HG03565 (cell line): ENCODE results near the gene CTSA.
"Not testable (repeated sequence)": the region's sequence is repeated elsewhere in the genome, so short reads cannot be mapped to it uniquely, and the experiment has no call there.

Experiments used
- ATAC-seq: cut with Tn5 transposase; IDR thresholded peaks from one replicate; pipeline ENCODE4 v1.9.1; 2021; ENCODE audit warnings: mild to moderate bottlenecking, moderate library complexity; ENCODE audit not compliant: unreplicated experiment

The CTSA gene

DNA sequence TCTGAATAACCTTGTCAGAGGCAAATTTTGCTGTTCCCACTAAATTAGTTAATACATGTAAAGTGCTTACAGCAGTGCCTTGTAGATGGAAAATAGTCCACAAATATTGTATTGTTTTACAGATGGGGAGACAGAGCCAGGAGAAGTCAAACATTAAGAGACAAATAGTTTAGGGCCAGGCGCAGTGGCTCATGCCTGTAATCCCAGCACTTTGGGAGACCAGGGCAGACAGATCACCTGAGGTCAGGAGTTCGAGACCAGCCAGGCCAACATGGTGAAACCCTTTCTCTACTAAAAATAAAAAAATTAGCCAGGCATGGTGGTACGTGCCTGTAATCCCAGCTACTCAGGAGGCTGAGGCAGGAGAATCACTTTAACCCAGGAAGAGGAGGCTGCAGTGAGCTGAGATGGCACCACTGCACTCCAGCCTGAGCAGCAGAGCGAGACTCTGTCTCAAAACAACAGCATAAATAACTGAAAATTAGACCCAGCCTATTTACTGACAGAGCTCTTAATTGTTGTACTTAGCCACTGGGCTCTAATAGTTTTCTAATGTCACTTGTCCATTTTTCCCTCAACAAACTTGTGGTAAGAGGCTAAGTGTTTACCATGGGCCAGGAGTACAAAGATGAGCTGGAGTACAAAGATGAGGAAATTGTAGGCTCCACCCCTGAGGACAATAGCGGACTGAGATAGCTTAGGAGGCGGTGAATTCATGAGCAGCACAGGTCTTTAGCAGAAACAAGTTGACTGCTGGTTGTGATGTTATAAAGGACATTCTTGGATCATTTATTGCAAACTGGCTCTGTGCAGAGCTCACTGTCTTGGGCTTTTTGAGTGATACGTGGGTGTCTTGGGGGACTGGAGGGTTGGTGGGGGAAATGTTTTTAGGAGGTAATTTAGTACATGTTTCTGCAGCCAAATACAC lies 27.3 kb upstream of the CTSA start:
- no peak for ATAC-seq

DNA sequence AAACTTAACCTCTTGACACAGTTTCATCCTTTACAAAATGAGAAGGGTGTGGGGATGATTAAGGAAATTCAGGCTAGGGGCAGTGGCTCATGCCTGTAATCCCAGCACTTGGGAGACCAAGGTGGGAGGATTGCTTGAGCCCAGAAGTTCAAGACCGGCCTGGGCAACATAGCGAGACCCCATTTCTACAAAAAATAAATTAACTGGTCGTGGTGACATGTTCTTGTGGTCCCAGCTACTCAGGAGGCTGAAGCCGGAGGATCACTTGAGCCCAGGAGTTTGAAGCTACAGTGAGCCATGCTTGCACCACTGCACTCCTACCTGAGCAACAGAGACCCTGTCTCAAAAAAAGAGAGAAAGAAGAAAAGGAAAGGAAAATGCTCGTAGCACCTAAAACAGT lies 24.7 kb upstream of the CTSA start:
- ATAC-seq, result no peak

DNA sequence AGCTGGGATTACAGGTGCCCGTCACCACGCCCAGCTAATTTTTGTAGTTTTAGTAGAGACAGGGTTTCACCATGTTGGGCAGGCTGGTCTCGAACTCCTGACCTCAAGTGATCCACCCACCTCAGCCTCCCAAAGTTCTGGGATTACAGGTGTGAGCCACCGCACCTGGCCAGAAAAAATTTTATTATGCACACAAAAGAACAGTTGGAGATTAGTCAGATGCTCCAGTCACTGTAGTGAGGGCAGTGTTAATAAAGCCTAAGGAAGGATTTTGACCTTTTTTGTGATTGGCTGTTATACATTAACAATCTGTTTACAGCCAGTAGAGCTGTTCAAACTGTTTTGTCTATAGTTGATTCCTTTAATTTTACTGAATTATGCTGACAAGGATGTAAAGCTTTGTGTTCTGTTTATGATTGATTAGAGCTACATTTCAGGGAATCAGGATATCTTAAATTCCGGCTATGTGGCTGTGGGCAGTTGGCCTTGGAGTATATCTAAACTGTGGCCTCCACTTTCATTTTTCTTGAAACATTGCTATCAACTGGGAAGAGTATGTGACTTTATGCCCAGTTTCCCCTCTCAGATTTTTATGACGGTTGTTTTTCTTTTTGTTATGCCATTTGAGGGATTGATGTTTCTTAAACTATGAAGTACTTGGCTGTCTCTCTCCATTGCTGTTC lies 23.9 kb upstream of the CTSA start:
- ATAC-seq, result no peak

DNA sequence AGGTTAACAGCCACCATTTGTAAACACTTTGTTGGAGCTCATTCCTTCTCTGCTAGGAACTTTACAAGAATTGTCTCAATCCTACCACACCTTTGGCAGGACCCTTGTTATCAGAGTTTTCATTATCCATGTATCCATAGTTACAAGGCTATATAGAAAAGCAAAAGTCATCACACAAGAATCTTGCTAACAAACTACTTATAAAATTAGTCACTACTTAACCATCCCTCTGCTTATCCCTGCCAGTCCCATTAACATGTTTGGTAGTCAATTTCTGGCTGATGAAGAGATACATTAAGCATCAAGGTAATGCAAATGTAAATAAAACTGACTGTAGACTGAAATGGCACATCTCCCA lies 23.3 kb upstream of the CTSA start:
- no peak for ATAC-seq

DNA sequence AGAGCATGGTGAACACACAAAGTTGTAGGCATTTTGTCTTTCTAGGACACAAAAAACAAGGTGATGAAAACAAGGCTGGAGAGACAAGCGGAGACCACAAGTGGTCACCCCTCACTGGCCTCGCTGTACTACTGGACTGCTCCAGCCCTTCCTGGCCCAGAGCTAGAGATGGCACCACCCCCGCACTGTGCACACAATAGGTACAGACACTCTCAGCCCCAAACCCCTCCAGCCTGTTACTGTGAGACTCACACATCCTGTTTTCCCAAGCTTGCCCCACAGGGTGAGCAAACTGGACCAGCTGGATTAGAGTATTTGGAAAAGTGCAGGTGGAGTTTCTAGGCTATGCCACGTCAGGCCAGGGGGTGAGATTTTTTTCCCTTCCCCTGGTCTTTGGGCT lies 18.5 kb upstream of the CTSA start:
- ATAC-seq, result no peak

DNA sequence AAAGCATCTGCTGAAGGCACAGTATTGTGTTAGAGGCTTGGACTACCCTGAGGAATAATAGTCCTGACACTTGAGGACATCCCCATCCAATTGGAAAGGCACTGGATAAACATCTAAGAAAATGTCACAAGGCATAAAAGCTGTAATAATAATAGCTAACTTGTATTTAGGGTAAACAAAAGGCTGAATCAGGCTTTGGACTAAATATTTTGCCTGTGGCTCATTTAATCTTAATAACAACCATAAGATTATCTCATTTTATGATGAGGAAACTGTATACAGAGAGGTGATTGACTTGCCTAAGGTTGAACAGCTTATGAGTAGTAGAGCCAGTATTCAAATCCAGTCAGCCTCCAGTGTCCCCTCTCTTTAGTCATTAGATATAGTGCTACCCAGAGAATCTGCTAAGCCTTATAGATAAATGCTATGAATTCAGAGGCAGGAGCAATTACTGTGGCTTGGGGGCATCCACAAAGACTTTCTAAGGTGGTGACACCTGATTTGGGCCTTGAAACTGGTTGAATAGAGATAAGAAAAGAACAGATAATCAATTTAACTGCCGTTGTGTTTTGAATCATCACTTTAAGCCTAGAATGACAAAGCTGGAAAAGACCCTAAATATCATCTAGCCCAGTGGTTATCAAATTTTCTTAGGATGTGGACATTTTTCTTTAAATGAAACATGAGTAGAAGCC lies 17.6 kb upstream of the CTSA start:
- ATAC-seq, result no peak

DNA sequence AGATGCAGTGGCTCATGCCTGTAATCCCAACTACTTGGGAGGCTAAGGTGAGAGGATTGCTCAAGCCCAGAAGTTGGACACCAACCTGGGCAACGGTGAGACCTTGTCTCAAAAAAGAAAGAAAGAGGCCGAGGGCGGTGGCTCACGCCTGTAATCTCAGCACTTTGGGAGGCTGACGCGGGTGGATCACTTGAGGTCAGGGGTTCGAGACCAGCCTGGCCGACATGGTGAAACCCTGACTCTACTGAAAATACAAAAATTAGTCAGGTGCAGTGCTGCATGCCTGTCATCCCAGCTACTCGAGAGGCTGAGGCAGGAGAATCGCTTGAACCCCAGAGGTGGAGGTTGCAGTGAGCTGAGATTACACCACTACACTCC lies 17.0 kb upstream of the CTSA start:
- not testable (repeated sequence) for ATAC-seq

DNA sequence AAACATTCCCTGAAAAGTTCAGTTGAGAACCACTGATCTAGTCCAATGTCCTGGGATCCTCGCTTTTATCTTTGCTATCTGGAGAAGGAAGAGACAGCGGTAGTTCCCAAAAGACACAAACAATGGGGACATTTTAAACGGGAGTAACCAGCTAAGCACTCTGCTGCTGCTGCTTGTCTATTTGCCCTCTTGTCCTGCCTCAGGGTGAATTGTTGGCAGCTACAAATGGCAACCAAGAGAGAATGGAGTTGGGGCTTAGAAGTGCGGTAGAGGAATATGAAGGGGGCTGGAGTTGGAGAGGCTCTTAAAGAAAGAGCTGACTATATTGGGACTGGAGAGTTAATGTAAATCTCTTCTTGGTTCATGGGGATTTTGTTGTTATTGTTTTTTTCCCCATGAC lies 16.6 kb upstream of the CTSA start:
- no peak for ATAC-seq

DNA sequence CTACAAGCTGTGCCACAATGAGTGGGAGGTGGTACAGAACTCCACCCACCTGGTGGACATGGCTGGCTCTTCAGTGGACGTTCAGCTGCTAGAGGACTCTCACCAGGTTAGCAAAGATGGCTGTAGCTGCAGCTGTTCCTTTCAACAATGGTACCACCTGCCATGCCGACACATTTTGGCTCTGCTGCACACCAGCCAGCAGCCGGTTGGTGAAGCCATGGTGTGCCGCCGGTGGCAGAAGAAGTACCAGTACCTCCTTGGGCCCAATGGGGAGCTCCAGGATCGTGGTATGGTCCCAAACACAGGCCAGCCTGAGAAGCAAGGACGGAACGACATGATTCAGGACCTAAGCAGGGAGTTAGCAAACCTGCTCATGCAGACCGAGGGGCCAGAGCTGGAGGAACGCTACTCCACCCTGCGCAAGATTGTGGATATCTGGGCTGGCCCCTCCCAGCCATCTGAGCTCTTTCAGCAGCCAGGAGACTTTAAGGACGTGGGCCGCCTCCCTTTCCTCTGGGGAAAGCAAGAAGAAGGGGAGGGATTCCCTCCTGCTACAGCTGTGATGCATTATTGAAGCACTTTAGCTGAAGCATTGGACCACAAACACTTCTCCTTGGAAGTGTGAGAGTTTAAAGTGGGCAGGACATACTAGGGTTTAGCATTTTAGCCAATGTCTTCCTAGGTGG lies 12.9 kb upstream of the CTSA start:
- no peak for ATAC-seq

DNA sequence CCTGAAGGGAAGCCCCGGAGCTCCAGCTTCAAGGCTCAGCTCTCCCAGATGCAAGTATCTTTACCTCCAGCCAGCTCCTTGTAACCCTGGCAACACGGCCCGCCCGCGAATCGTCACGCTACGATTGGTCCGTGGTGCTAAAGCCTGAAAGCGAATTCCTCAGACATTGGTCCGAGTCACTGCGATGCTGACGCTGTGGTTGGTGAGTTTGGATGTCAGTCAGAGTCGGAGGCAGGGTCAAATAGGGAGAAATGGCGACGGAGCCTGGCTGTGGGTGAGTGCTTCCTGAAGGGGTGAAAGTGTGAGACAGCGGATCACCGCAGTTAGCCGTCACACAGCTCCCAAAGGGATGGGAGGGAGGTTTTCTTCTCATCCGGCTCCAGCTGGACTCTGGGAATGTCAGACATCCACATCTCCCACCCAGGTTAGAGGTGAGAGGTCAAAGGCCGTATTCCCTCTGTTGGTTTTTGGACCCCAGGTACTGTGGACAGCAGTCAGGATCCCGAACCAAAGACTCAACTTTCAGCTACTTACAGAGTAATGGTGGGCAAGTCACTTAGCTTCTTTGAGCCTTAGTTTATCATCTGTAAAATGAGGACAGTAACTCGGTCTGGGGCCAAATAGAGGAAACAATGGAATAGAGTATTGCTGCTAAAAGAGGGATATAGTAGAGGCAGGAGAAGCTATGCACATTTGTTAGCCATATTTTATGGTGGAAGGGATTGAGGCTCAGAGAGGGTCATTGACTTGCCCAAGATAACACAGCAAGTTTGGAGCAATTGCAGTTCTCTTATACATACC lies 9.9 kb upstream of the CTSA start, which contains the start of gene ZSWIM1:
TSS of gene ZSWIM1 (plus strand) at position 240 of the 801 bp plus-strand sequence. CDS start 1,366 bp downstream, outside the sequence.
- peak; percentile 96 for ATAC-seq

DNA sequence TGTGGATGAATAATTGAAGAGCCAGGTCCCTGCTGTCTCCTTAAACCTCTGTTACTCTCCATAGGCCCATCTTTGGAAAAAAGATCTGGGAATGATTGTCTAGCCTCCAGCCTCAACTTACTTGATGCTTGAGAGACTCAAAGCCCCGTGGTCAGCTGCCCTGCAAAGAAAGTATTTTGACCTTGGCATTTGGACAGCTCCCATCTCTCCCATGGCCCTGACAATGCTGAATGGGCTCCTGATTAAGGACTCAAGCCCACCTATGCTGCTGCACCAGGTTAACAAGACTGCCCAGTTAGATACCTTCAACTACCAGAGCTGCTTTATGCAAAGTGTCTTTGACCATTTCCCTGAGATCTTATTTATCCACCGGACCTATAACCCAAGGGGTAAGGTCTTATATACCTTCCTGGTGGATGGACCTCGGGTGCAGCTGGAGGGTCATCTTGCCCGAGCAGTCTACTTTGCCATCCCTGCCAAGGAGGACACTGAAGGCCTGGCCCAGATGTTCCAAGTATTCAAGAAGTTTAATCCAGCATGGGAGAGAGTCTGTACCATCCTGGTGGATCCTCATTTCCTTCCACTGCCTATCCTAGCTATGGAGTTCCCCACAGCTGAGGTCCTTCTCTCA lies 8.6 kb upstream of the CTSA start:
- ATAC-seq, result no peak

DNA sequence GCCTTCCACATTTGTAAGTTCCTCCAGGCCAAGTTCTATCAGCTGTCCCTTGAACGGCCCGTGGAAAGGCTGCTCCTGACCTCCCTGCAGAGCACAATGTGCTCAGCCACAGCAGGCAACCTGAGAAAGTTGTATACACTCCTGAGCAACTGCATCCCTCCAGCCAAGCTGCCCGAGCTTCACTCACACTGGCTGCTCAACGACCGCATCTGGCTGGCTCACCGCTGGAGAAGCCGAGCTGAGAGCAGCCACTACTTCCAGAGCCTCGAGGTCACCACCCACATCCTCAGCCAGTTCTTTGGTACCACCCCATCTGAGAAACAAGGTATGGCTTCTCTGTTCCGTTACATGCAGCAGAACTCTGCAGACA lies 8.1 kb upstream of the CTSA start:
- ATAC-seq, result no peak

DNA sequence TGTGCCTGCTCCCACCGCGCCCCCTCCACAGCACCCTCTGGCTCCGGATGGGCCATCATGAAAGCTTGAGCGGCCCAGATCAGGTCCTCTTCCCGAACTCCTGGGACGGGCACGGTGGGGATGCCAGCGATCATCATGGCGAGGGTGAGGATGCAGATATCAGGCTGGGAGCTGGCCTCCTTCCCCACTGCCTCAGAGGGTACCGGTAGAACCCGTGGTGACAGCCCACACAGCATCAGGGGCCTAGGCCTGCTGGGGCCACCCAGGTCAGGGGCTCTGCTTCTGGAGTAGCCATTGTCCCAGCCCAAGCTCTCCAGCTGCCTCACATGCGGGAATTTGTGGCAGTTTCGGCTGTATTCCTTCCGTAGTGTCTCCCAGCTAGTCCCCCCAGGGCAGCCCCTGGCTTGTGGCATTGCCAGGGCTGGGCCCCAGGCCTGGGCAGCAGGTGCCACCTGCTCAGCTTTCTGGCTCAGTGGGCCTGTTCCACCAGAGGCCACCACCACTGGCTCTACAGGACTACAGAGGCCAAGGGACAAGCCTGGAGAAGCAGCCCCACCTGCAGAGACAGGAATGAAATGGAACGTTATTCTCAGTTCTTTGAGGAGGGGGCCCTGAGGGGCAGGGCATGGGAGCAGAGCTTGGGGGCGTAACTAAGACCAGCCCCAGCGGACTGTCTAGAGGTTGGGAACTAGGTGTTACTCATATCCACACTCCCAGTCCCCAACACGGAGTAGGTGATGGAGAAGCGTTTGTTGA lies 4.4 kb upstream of the CTSA start:
- no peak for ATAC-seq

DNA sequence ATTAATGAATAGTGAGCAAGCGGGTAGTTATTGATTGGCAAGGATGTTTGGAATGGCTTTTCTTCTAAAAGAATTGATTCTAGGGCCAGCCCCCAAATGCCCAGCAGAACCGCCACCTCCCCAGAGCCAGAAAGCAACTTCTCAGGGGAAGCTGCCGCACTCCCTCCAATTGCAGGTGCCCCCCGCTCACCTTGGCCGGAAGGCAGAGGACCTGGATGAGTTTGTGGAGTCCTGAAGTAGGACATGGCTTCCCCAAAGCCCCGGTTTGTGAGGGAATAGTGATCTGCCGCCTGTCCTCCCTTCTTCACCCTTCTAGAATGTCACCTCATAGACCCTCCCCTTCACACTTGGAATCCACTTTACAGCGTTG lies 3.8 kb upstream of the CTSA start, which contains the start of gene SPATA25:
TSS of gene SPATA25 (minus strand) at position 277 of the 370 bp plus-strand sequence. CDS start at position 245, 32 bp downstream.
- ATAC-seq, result no peak

DNA sequence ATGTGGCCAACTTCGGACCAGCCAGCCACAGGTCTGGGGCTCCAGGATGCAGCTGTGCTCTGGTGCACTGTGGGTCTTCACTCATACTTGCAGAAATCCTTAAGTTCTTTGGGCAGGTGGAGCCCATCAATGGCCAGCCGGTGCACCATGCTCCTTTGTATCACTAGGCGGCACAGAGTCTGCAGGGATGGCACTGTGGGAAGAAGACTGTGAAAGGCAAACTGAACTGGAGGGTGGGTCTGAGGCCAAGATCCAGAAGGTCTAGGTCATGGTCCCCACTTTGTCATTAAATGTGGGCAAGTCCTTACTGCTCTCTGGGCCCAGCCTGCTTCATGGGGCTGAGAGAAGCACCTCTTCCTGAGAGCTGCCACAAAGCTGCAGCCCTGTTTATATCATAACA lies 2.5 kb upstream of the CTSA start:
- ATAC-seq, result no peak

DNA sequence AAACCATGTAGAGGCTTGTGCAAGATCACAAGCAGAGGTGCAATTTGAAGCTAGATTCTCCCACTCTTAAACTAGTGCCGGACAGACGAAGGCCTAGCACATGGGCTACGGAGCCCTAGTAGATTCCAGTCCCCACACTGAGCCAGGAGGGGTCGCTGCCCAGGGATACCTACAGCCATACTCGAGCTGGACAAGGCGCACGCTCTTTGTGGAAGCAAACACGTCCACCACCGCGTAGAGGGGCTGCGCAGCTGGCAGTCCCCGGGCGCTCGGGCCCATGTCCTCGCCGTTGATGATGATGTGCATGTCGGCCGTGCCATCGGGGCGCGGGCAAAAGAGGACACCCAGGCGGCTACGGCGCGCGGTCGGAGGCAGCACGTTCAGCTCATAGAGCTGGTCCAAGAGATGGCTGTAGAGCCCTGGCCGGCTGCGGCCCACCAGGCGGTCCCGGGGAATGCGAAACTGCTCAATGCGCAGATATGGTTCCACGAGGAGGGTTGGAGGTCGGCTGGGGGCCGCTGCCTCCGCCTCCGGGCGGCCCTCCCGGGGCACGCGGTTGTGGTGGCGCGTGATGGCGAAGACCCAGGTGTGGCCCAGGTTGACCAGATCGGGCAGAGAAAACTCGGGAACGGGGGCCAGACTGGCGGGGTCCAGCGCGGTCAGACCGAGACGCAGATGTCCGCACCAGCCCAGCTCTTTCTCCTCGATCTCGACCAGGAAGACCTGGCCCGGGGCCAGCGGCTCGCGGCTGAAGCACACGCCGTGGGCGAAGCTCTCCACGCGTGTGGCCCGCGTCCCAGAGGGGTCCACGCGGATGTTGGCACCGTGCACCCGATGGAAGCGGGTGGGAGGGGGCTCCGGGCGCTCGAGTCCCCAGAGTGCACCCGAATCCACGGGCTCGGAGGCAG lies 804 bp upstream of the CTSA start:
- no peak for ATAC-seq

DNA sequence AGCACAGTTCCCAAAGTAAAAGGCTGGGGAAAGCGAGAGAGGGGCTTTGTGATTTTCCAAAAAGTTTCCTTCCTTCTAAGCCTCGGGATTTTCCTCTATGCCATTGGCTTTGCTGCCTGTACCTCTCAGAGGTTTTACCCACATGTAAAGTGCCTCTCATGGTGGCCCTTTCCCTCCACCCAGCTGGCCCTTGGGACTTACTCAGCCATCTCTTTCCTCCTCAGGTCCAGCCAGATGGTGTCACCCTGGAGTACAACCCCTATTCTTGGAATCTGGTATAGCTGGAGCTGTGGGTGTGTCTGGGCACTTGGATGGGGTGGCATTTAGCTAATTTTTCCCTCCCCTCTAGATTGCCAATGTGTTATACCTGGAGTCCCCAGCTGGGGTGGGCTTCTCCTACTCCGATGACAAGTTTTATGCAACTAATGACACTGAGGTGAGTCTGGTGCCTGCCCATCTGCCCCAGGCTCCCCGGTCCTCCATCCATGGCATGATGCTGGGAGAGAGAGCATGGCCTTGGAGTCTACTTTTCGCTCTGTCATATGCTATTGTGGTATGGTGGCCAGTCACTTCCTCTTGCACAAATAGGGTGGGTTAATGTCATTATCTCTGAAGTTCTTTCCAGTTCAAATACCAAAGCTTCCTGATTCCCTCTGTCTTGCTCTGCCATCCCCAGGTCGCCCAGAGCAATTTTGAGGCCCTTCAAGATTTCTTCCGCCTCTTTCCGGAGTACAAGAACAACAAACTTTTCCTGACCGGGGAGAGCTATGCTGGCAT lies 1.1 kb downstream of the CTSA start:
- no peak for ATAC-seq
